ENCODE data around the gene TAC4.

Gene TAC4

GRCh38 chr17:49869038-49869374, 21.1 kb upstream of the TAC4 start:
- Histone ChIP-seq H3K4me3 (ENCODE audit: severe bottlenecking) (no peak overlapping the region), H3K27ac (ENCODE audit: poor library complexity, severe bottlenecking) (no peak overlapping the region), H3K4me1 (ENCODE audit: insufficient read depth, poor library complexity, severe bottlenecking) (no peaks in the 10 kb centered on the region), H3K27me3 (ENCODE audit: insufficient read depth, poor library complexity, severe bottlenecking) (no peaks in the 10 kb centered on the region), H3K9me3 (ENCODE audit: severe bottlenecking) (no peaks in the 10 kb centered on the region), H3K36me3 (ENCODE audit: low read depth) (no peaks in the 10 kb centered on the region)
- no peak for TF ChIP-seq CTCF (IDR thresholded peaks at IDR 0.05; ENCODE audit: poor library complexity, severe bottlenecking)
- DNase-seq (ENCODE audit: low spot score) (no peak), ATAC-seq (ENCODE audit: low read depth) (no peak)

GRCh38 chr17:49866882-49867413, 19.1 kb upstream of the TAC4 start:
- Histone ChIP-seq H3K27ac (ENCODE audit: poor library complexity, severe bottlenecking) (no peak overlapping the region), H3K4me3 (ENCODE audit: severe bottlenecking) (no peak overlapping the region), H3K9me3 (ENCODE audit: severe bottlenecking) (no peaks in the 10 kb centered on the region), H3K27me3 (ENCODE audit: insufficient read depth, poor library complexity, severe bottlenecking) (no peaks in the 10 kb centered on the region), H3K4me1 (ENCODE audit: insufficient read depth, poor library complexity, severe bottlenecking) (no peaks in the 10 kb centered on the region), H3K36me3 (ENCODE audit: low read depth) (no peaks in the 10 kb centered on the region)
- no peak for DNase-seq (ENCODE audit: low spot score)
- TF ChIP-seq CTCF (IDR thresholded peaks at IDR 0.05; ENCODE audit: poor library complexity, severe bottlenecking): no peak
- no peak for ATAC-seq (ENCODE audit: low read depth)

GRCh38 chr17:49866019-49866380, 18.1 kb upstream of the TAC4 start:
- no peak overlapping the region for H3K27ac ChIP-seq (ENCODE audit: poor library complexity, severe bottlenecking)
- DNase-seq (ENCODE audit: low spot score) (no peak), ATAC-seq (ENCODE audit: low read depth) (no peak)
- no peaks in the 10 kb centered on the region for H3K27me3 ChIP-seq (ENCODE audit: insufficient read depth, poor library complexity, severe bottlenecking)
- no peaks in the 10 kb centered on the region for H3K36me3 ChIP-seq (ENCODE audit: low read depth)
- H3K4me3 ChIP-seq (ENCODE audit: severe bottlenecking): no peak overlapping the region
- no peak for TF ChIP-seq CTCF (IDR thresholded peaks at IDR 0.05; ENCODE audit: poor library complexity, severe bottlenecking)
- H3K4me1 ChIP-seq (ENCODE audit: insufficient read depth, poor library complexity, severe bottlenecking): no peaks in the 10 kb centered on the region
- H3K9me3 ChIP-seq (ENCODE audit: severe bottlenecking): no peaks in the 10 kb centered on the region

DNA sequence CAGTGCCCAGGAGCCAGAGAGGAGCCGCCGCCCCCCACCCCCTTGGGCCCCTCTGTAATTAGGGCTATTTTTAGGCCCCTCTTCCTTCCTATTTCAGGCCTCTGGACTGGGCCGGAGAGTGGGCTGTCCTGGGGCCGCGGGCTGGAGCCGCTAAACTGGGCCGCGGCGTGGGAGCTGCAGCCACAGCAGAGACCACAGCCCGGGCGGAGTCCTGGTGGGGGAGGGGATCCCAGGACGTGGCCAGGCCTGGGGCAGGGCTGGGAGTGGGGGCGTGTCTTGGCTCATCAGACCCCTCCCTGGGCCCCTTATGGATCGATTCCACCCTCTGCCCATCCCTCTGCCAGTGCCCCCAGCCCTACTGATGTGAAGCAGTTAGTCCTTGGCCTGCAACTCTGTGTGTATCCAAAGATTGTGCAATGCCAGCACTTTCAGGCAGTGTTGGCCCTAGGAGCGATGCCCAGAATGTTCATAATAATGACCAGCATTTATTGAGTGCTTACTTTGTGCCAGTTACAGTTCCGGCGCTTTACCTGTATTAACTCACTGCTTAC, 15.0 kb upstream of the TAC4 start:
- Histone ChIP-seq H3K9me3 (ENCODE audit: severe bottlenecking) (no peaks in the 10 kb centered on the region), H3K27ac (ENCODE audit: poor library complexity, severe bottlenecking) (no peak overlapping the region), H3K36me3 (ENCODE audit: low read depth) (no peaks in the 10 kb centered on the region), H3K4me3 (ENCODE audit: severe bottlenecking) (no peak overlapping the region), H3K4me1 (ENCODE audit: insufficient read depth, poor library complexity, severe bottlenecking) (no peaks in the 10 kb centered on the region), H3K27me3 (ENCODE audit: insufficient read depth, poor library complexity, severe bottlenecking) (no peaks in the 10 kb centered on the region)
- no peak for ATAC-seq (ENCODE audit: low read depth)
- no peak for DNase-seq (ENCODE audit: low spot score)
- no peak for TF ChIP-seq CTCF (IDR thresholded peaks at IDR 0.05; ENCODE audit: poor library complexity, severe bottlenecking)

DNA sequence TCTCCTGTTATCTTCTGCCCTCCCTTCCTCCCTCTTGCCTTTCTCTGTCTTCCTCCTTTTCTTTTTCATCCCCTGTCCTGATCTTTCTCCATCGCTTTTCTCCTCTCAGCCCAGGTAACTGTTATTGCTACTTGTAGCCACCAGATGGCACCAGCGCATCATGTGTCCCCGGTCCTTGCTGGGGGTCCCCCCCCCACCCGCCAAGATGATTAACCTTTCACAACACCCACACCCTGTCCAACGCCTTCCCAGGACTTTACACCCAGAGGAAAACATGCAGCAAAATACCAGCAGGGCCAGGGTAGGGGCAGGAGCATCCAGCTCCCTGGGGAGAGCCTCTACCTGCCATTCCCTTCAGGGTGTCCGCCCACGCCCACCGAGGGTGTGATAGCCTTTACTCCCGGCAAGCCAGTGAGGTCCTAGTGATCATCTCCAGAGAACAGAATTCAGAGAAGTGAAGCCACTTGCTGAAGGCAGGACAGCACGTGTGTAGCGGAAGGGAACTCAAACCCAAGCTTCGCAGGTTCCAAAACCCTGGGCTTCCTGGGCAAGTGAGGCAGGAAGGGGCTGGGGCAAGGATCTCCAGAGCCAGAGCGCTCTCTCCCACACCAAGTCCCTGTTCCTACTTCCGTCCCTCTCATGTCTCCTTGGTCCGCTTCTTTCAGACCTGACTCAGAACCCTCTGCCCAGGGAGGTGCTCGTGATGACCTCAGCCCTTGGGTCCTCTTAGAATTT, 13.4 kb upstream of the TAC4 start:
- Histone ChIP-seq H3K27me3 (ENCODE audit: insufficient read depth, poor library complexity, severe bottlenecking) (no peaks in the 10 kb centered on the region), H3K4me1 (ENCODE audit: insufficient read depth, poor library complexity, severe bottlenecking) (no peaks in the 10 kb centered on the region), H3K36me3 (ENCODE audit: low read depth) (no peaks in the 10 kb centered on the region), H3K27ac (ENCODE audit: poor library complexity, severe bottlenecking) (no peak overlapping the region), H3K4me3 (ENCODE audit: severe bottlenecking) (no peak overlapping the region), H3K9me3 (ENCODE audit: severe bottlenecking) (no peaks in the 10 kb centered on the region)
- TF ChIP-seq CTCF (IDR thresholded peaks at IDR 0.05; ENCODE audit: poor library complexity, severe bottlenecking): peak; percentile 92
- ATAC-seq (ENCODE audit: low read depth) (peak; percentile 33; the same call in 2 of the 3 replicates), DNase-seq (ENCODE audit: low spot score) (no peak)

Data from RWPE2 (cell line).